GM19240 (cell line): ENCODE data around the gene JAG2.
A peak's percentile ranks its signal among the peaks of the same experiment; 100 is the strongest.
"Not testable (repeated sequence)": the region's sequence is repeated elsewhere in the genome, so short reads cannot be mapped to it uniquely, and the experiment has no call there.

Source experiments
- DNase-seq: peaks from one replicate; pipeline ENCODE4 v3.0.0; 2011; ENCODE audit warnings: low spot score; ENCODE audit not compliant: insufficient read length

JAG2 gene

GRCh38 chr14:105118646-105119407 is 49.7 kb downstream of the JAG2 start:
- no peak for DNase-seq

GRCh38 chr14:105117710-105118385 is 50.7 kb downstream of the JAG2 start:
- DNase-seq: no peak

- DNase-seq: no peak
Measured at GRCh38 chr14:105117257-105117646, 51.3 kb downstream of the JAG2 start.

- DNase-seq: no peak
Measured at GRCh38 chr14:105116451-105117256, 51.9 kb downstream of the JAG2 start.

GRCh38 chr14:105109243-105109642 is 59.3 kb downstream of the JAG2 start:
- not testable (repeated sequence) for DNase-seq

GRCh38 chr14:105108516-105108864 is 60.1 kb downstream of the JAG2 start:
- DNase-seq: no peak

GRCh38 chr14:105107781-105108515 is 60.6 kb downstream of the JAG2 start:
- DNase-seq: no peak

GRCh38 chr14:105107351-105107750 is 61.2 kb downstream of the JAG2 start:
- no peak for DNase-seq

GRCh38 chr14:105105158-105105557 is 63.4 kb downstream of the JAG2 start:
- no peak for DNase-seq

- no peak for DNase-seq
Measured at GRCh38 chr14:105102893-105103292, 65.7 kb downstream of the JAG2 start.

GRCh38 chr14:105102361-105102870 is 66.2 kb downstream of the JAG2 start:
- no peak for DNase-seq

- no peak for DNase-seq
Measured at GRCh38 chr14:105100910-105101309, 67.7 kb downstream of the JAG2 start.

GRCh38 chr14:105099778-105100177 is 68.8 kb downstream of the JAG2 start:
- no peak for DNase-seq

GRCh38 chr14:105098316-105098715 is 70.3 kb downstream of the JAG2 start:
- DNase-seq: no peak

GRCh38 chr14:105097794-105098127 is 70.8 kb downstream of the JAG2 start:
- DNase-seq: no peak

- no peak for DNase-seq
Measured at GRCh38 chr14:105096206-105096875, 72.2 kb downstream of the JAG2 start.

- no peak for DNase-seq
Measured at GRCh38 chr14:105095236-105095805, 73.3 kb downstream of the JAG2 start.

- DNase-seq: no peak
Measured at GRCh38 chr14:105094193-105094907, 74.2 kb downstream of the JAG2 start.

- peak; percentile 64 for DNase-seq
Measured at GRCh38 chr14:105093431-105094192, 75.0 kb downstream of the JAG2 start.
